Right renal cortex interstitium (tissue), 3 donors: ENCODE measurements around the gene SLC26A11. TPM values are rescaled to one million over a fixed set of nuclear protein-coding genes. Genes with fewer than 3 reads are reported as not detected.
"Not testable (repeated sequence)": the region's sequence is repeated elsewhere in the genome, so short reads cannot be mapped to it uniquely, and the experiment has no call there.

Experiments
- DNase-seq, 3 donors: peaks; one replicate each; pipeline ENCODE4 v3.0.0-alpha.2; 2013; ENCODE audit warnings: low read depth in 3 of 3, low spot score in 2 of 3
- polyA plus RNA-seq, 3 donors: library from polyadenylated mRNA; unstranded; fragments of 120-200 nt; gene quantifications; one replicate each; pipeline ENCODE4 v1.2.1, GENCODE V29; 2013; ENCODE audit not compliant: insufficient read length in 3 of 3

The SLC26A11 gene
- polyA plus RNA-seq, 3 donors: 20.2 to 22.7 (median 22.4) TPM

GRCh38 chr17:80299350-80300100 lies 79.3 kb downstream of the SLC26A11 start:
- DNase-seq: not testable (repeated sequence)

GRCh38 chr17:80300756-80301155 lies 80.5 kb downstream of the SLC26A11 start:
- not testable (repeated sequence) for DNase-seq

Other genes with a start within 250 kb of the SLC26A11 start
- 10 to 100 TPM; 31.3 to 32.7 (median 31.5) TPM for gene TBC1D16, start 184.6 kb upstream of the SLC26A11 start, polyA plus RNA-seq
- gene CCDC40, start 183.8 kb upstream of the SLC26A11 start, polyA plus RNA-seq: 10 to 100 TPM in 1 of 3 donors, 1 to 10 TPM in 2; 9.4 to 15.6 (median 9.6) TPM
- gene GAA, start 118.8 kb upstream of the SLC26A11 start, polyA plus RNA-seq: 10 to 100 TPM; 31.4 to 44.4 (median 33.3) TPM
- gene EIF4A3, start 73.3 kb upstream of the SLC26A11 start, polyA plus RNA-seq: 100 to 1,000 TPM; 122 to 138 (median 127) TPM
- under 1 TPM; 0.57 to 0.93 (median 0.83) TPM for gene CARD14, start 50.4 kb upstream of the SLC26A11 start, polyA plus RNA-seq
- gene SGSH, start 94 bp upstream of the SLC26A11 start, polyA plus RNA-seq: 10 to 100 TPM; 29.3 to 30.7 (median 29.4) TPM
- gene RNF213, start 40.4 kb downstream of the SLC26A11 start, polyA plus RNA-seq: 10 to 100 TPM; 47.5 to 56.8 (median 50.5) TPM
- 10 to 100 TPM; 24.3 to 28.9 (median 25.6) TPM for gene ENDOV, start 194.7 kb downstream of the SLC26A11 start, polyA plus RNA-seq